ENCODE results near the gene SSC5D.

GRCh38 chr19:55472463-55472862, 15.8 kb upstream of the SSC5D start:
- TF ChIP-seq CTCF (IDR thresholded peaks at IDR 0.05 in 8 of 11, conservative IDR thresholded peaks at IDR 0.05 in 3 of 11) = no peak
- no peak for TF ChIP-seq POLR2A (IDR thresholded peaks at IDR 0.05)
- no peak for TF ChIP-seq POLR2AphosphoS5 (IDR thresholded peaks at IDR 0.05)

All from spleen (tissue), 7 donors.